ENCODE data around the gene SECTM1. TPM values are rescaled to one million over a fixed set of nuclear protein-coding genes. Genes with fewer than 3 reads are reported as not detected.

The SECTM1 gene
- total RNA-seq, 1 experiment from 2014 or later: not detected

DNA sequence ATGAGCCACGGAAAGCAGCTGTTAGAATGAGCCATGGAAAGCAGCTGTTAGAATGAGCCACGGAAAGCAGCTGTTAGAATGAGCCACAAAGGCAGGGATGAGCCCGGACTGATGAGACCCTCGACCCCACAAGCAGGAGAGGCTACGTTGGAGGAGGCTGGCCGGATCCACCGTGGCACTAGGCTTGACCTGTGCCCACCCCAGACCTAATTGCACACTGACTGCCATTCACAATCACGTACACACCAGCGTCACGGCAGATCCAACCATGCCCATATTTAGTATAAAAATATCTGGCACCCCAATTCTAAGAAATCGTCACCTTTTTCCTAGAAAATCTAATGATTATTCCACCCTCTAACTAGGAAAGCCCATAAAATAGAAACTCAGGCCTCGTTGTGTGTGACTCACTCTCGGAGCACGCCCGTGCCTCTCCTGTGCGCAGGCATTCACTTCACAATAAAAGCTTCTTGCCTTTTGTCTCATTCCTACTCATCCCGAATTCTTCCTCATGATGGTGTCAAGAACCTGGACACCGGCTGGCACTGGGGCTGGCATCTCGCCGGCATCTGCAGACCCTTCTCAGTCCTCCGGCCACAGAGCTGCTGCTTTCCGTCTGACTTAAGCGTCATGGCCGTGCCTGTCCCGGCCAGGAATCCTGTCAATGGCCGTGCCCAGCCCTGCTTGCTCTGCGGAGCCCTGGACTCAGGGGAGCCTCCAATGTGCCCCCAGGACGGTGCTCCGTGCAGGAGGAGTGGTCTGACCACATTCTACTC, 5.5 kb upstream of the SECTM1 start:
- Histone ChIP-seq H3K9ac (ENCODE audit: low read length) (no peak overlapping the region), H3K79me2 (ENCODE audit: low read length) (no peaks in the 10 kb centered on the region), H3K27me3 (ENCODE audit: low read length) (no peaks in the 10 kb centered on the region), H3K9me2 (replicated peaks; ENCODE audit: insufficient read depth, low read length) (no peaks in the 10 kb centered on the region), H3K4me1 (ENCODE audit: low read length) (peaks cover 11% of the 10 kb centered on the region; the same call in 1 of the 2 replicates), H4K20me1 (ENCODE audit: insufficient read depth, low read depth, low read length) (no peaks in the 10 kb centered on the region), H3K4me2 (ENCODE audit: low read depth, low read length, poor library complexity, severe bottlenecking) (no peak overlapping the region), H3K27ac (ENCODE audit: low read length) (no peak overlapping the region), H2AFZ (ENCODE audit: low read length) (no peak overlapping the region), H3K36me3 (ENCODE audit: insufficient read depth, low read length) (no peaks in the 10 kb centered on the region), H3K4me3 (ENCODE audit: low read length) (no peak overlapping the region), H3K9me3 (ENCODE audit: low read length) (no peaks in the 10 kb centered on the region)
- no peak for DNase-seq

GRCh38 chr17:82334622-82335394, 1.2 kb upstream of the SECTM1 start:
- Histone ChIP-seq H3K27ac (ENCODE audit: low read length) (no peak overlapping the region), H3K4me2 (ENCODE audit: low read depth, low read length, poor library complexity, severe bottlenecking) (peak overlapping the region; percentile 28), H3K36me3 (ENCODE audit: insufficient read depth, low read length) (no peaks in the 10 kb centered on the region), H3K4me1 (ENCODE audit: low read length) (peaks cover 16% of the 10 kb centered on the region), H3K27me3 (ENCODE audit: low read length) (no peaks in the 10 kb centered on the region), H3K4me3 (ENCODE audit: low read length) (peak overlapping the region; percentile 6; the same call in 1 of the 2 replicates), H2AFZ (ENCODE audit: low read length) (no peak overlapping the region), H4K20me1 (ENCODE audit: insufficient read depth, low read depth, low read length) (no peaks in the 10 kb centered on the region), H3K79me2 (ENCODE audit: low read length) (no peaks in the 10 kb centered on the region), H3K9ac (ENCODE audit: low read length) (peak overlapping the region; percentile 27; the same call in 1 of the 2 replicates), H3K9me3 (ENCODE audit: low read length) (no peaks in the 10 kb centered on the region), H3K9me2 (replicated peaks; ENCODE audit: insufficient read depth, low read length) (no peaks in the 10 kb centered on the region)
- no peak for DNase-seq

DNA sequence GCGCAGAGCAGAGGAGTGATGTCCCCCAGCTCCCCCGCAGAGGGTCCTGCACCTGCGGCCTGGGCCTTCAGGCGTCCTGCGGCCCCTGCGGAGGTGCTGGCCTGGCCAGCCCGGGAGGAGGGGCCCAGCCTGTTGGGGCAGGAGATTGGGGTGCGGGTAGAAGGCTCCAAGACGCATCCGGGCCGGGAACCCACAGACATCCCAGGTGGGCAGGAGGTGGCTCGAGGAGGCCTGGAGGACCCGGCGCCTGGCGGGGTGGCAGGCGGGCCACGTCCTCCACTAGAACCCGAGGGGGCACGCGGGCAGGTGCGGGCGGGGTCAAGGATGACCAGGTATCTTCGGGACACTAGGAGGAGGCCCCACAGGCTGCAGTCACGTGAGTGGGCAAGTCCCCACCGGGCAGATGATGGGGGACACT, 647 bp upstream of the SECTM1 start:
- Histone ChIP-seq H3K27ac (ENCODE audit: low read length) (no peak overlapping the region), H4K20me1 (ENCODE audit: insufficient read depth, low read depth, low read length) (no peaks in the 10 kb centered on the region), H3K4me2 (ENCODE audit: low read depth, low read length, poor library complexity, severe bottlenecking) (no peak overlapping the region), H3K9me3 (ENCODE audit: low read length) (no peaks in the 10 kb centered on the region), H3K4me1 (ENCODE audit: low read length) (peaks cover 17% of the 10 kb centered on the region), H2AFZ (ENCODE audit: low read length) (no peak overlapping the region), H3K9ac (ENCODE audit: low read length) (no peak overlapping the region), H3K27me3 (ENCODE audit: low read length) (no peaks in the 10 kb centered on the region), H3K79me2 (ENCODE audit: low read length) (no peaks in the 10 kb centered on the region), H3K36me3 (ENCODE audit: insufficient read depth, low read length) (no peaks in the 10 kb centered on the region), H3K4me3 (ENCODE audit: low read length) (peak overlapping the region; percentile 6; the same call in 1 of the 2 replicates), H3K9me2 (replicated peaks; ENCODE audit: insufficient read depth, low read length) (no peaks in the 10 kb centered on the region)
- DNase-seq: no peak

DNA sequence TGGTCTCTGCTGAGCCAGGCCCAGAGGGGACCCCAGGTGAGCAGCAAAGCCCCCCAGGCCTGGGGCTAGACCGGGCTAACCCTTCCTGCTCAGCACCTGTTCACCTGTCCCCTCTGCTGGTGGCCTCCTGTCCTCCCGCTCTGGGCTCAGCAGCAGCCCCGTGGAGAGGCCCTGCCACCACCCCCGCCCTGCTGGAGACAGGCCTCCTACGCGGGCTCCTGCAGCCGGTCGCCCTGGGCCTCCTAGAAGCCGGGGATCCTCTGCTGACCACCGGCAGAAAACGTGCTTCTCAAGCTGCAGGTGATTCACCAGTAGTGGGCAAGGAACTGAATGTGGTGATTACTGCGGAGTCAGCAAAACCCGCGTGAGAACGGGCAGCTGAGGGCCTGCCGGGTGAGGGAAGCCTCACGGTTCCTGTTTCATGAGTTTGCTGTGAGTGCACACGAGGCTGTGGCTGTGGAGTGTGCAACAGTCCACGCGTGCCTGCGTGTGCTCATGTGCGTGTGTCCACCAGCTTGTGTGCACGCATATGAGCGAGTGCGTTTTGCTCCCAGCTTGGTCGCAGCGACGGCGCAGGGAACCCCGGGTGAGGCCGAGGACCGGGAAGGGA, 792 bp downstream of the SECTM1 start:
- DNase-seq: no peak
- no peak overlapping the region for H3K27ac ChIP-seq (ENCODE audit: low read length)
- peaks cover 17% of the 10 kb centered on the region for H3K4me1 ChIP-seq (ENCODE audit: low read length)

GRCh38 chr17:82331345-82331939, 2.1 kb downstream of the SECTM1 start:
- Histone ChIP-seq H3K27ac (ENCODE audit: low read length) (no peak overlapping the region), H3K9ac (ENCODE audit: low read length) (no peak overlapping the region), H3K9me3 (ENCODE audit: low read length) (no peaks in the 10 kb centered on the region), H3K9me2 (replicated peaks; ENCODE audit: insufficient read depth, low read length) (no peaks in the 10 kb centered on the region), H3K4me3 (ENCODE audit: low read length) (no peak overlapping the region), H3K79me2 (ENCODE audit: low read length) (no peaks in the 10 kb centered on the region), H3K36me3 (ENCODE audit: insufficient read depth, low read length) (no peaks in the 10 kb centered on the region), H3K4me2 (ENCODE audit: low read depth, low read length, poor library complexity, severe bottlenecking) (no peak overlapping the region), H4K20me1 (ENCODE audit: insufficient read depth, low read depth, low read length) (no peaks in the 10 kb centered on the region), H3K4me1 (ENCODE audit: low read length) (peaks cover 17% of the 10 kb centered on the region), H3K27me3 (ENCODE audit: low read length) (no peaks in the 10 kb centered on the region), H2AFZ (ENCODE audit: low read length) (no peak overlapping the region)
- no peak for DNase-seq

More for the DNA sequence above, 792 bp downstream of the SECTM1 start:
- no peak overlapping the region for H3K4me3 ChIP-seq (ENCODE audit: low read length)
- no peaks in the 10 kb centered on the region for H3K9me3 ChIP-seq (ENCODE audit: low read length)
- no peak overlapping the region for H3K4me2 ChIP-seq (ENCODE audit: low read depth, low read length, poor library complexity, severe bottlenecking)
- no peaks in the 10 kb centered on the region for H3K79me2 ChIP-seq (ENCODE audit: low read length)
- H3K27me3 ChIP-seq (ENCODE audit: low read length): no peaks in the 10 kb centered on the region
- no peaks in the 10 kb centered on the region for H4K20me1 ChIP-seq (ENCODE audit: insufficient read depth, low read depth, low read length)
- no peak overlapping the region for H2AFZ ChIP-seq (ENCODE audit: low read length)
- no peak overlapping the region for H3K9ac ChIP-seq (ENCODE audit: low read length)
- H3K36me3 ChIP-seq (ENCODE audit: insufficient read depth, low read length): no peaks in the 10 kb centered on the region
- no peaks in the 10 kb centered on the region for H3K9me2 ChIP-seq (replicated peaks; ENCODE audit: insufficient read depth, low read length)

- H2AFZ ChIP-seq (ENCODE audit: low read length): no peak overlapping the region
- no peaks in the 10 kb centered on the region for H3K79me2 ChIP-seq (ENCODE audit: low read length)
- H3K9me3 ChIP-seq (ENCODE audit: low read length): no peaks in the 10 kb centered on the region
- H3K9ac ChIP-seq (ENCODE audit: low read length): no peak overlapping the region
- H3K27me3 ChIP-seq (ENCODE audit: low read length): no peaks in the 10 kb centered on the region
- H3K27ac ChIP-seq (ENCODE audit: low read length): no peak overlapping the region
- peak; percentile 69 for DNase-seq
- H3K4me2 ChIP-seq (ENCODE audit: low read depth, low read length, poor library complexity, severe bottlenecking): no peak overlapping the region
- no peaks in the 10 kb centered on the region for H3K9me2 ChIP-seq (replicated peaks; ENCODE audit: insufficient read depth, low read length)
- no peaks in the 10 kb centered on the region for H4K20me1 ChIP-seq (ENCODE audit: insufficient read depth, low read depth, low read length)
- peaks cover 13% of the 10 kb centered on the region for H3K4me1 ChIP-seq (ENCODE audit: low read length)
- H3K36me3 ChIP-seq (ENCODE audit: insufficient read depth, low read length): no peaks in the 10 kb centered on the region
- H3K4me3 ChIP-seq (ENCODE audit: low read length): no peak overlapping the region
Observed at GRCh38 chr17:82330322-82331239, 3.0 kb downstream of the SECTM1 start.

DNA sequence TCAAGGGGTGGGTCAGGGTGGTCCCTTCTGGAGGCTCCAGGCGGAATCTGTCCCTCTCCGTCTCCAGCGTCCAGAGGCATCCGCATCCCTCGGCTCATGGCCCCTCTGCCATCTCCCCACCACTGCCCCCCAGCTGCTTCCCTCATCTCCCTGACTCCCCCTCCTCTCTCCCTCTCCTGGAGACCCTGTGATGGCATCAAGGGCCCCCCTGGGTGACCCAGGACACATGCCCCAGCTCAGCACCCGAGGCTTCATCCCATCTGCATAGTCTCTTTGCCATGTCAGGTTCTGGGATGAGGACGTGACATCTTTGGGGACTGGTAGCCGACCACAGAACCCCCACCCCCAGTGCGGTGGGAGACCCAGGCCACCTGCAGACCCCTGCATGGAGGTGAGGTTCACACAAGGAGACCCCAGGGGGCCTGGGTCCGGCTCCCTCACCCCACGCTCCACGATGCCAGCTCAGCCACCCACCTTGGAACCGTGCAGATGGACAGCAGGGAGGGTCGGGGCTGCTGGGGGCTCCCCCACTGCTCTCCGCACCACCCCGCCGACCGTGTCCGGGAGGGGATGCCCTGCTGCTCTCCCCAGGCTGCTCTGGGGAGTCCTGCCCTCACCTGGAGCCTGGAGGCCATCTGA, 3.8 kb downstream of the SECTM1 start:
- no peak overlapping the region for H3K4me2 ChIP-seq (ENCODE audit: low read depth, low read length, poor library complexity, severe bottlenecking)
- no peak overlapping the region for H3K9ac ChIP-seq (ENCODE audit: low read length)
- H3K9me3 ChIP-seq (ENCODE audit: low read length): no peaks in the 10 kb centered on the region
- H4K20me1 ChIP-seq (ENCODE audit: insufficient read depth, low read depth, low read length): no peaks in the 10 kb centered on the region
- H3K79me2 ChIP-seq (ENCODE audit: low read length): no peaks in the 10 kb centered on the region
- no peaks in the 10 kb centered on the region for H3K36me3 ChIP-seq (ENCODE audit: insufficient read depth, low read length)
- peaks cover 13% of the 10 kb centered on the region for H3K4me1 ChIP-seq (ENCODE audit: low read length)
- no peak for DNase-seq
- H3K4me3 ChIP-seq (ENCODE audit: low read length): no peak overlapping the region
- no peaks in the 10 kb centered on the region for H3K27me3 ChIP-seq (ENCODE audit: low read length)
- no peak overlapping the region for H3K27ac ChIP-seq (ENCODE audit: low read length)
- H2AFZ ChIP-seq (ENCODE audit: low read length): no peak overlapping the region
- H3K9me2 ChIP-seq (replicated peaks; ENCODE audit: insufficient read depth, low read length): no peaks in the 10 kb centered on the region

All from Karpas-422 (cell line).